D721Med (cell line): ENCODE data around the gene LTBP1.
"Not testable (repeated sequence)": the region's sequence is repeated elsewhere in the genome, so short reads cannot be mapped to it uniquely, and the experiment has no call there.

Experiments used
- DNase-seq: peaks from one replicate; pipeline ENCODE4 v3.0.0; 2011; ENCODE audit warnings: low spot score; ENCODE audit not compliant: insufficient read length
- FAIRE-seq: peaks from 2 replicates; lab custom pipeline; 2011; peaks lifted over from hg19 to GRCh38; lab: Jason Lieb, UNC
- CTCF ChIP-seq: IDR thresholded peaks from 2 replicates; pipeline ENCODE4 v1.5.1; 2012; ENCODE audit warnings: mild to moderate bottlenecking, control low read depth; ENCODE audit not compliant: insufficient read depth; ENCODE audit errors: missing control alignments

Gene LTBP1

GRCh38 chr2:33383855-33384598, 437.3 kb downstream of the LTBP1 start:
- TF ChIP-seq CTCF, result no peak
- DNase-seq, result no peak
- FAIRE-seq, result no peak

GRCh38 chr2:33384599-33384961, 437.8 kb downstream of the LTBP1 start:
- FAIRE-seq (no peak), DNase-seq (no peak)
- TF ChIP-seq CTCF, result no peak

- no peak for TF ChIP-seq CTCF
- FAIRE-seq (no peak), DNase-seq (no peak)
Observed at GRCh38 chr2:33388996-33389395, 442.2 kb downstream of the LTBP1 start.

GRCh38 chr2:33389695-33390094, 442.9 kb downstream of the LTBP1 start:
- not testable (repeated sequence) for FAIRE-seq, DNase-seq

GRCh38 chr2:33391529-33392255, 444.9 kb downstream of the LTBP1 start:
- no peak for DNase-seq
- TF ChIP-seq CTCF, result no peak
- FAIRE-seq, result no peak

- FAIRE-seq (no peak), DNase-seq (no peak)
- TF ChIP-seq CTCF, result no peak
Observed at GRCh38 chr2:33392366-33392765, 445.6 kb downstream of the LTBP1 start.

- no peak for DNase-seq
- no peak for TF ChIP-seq CTCF
- FAIRE-seq, result no peak
Observed at GRCh38 chr2:33395034-33395433, 448.3 kb downstream of the LTBP1 start.
